ENCODE results near the gene QKI. TPM values are rescaled to one million over a fixed set of nuclear protein-coding genes. Genes with fewer than 3 reads are reported as not detected.

Gene QKI
- total RNA-seq, 4 donors from 2014 or later: 126 to 199 (median 142) TPM

DNA sequence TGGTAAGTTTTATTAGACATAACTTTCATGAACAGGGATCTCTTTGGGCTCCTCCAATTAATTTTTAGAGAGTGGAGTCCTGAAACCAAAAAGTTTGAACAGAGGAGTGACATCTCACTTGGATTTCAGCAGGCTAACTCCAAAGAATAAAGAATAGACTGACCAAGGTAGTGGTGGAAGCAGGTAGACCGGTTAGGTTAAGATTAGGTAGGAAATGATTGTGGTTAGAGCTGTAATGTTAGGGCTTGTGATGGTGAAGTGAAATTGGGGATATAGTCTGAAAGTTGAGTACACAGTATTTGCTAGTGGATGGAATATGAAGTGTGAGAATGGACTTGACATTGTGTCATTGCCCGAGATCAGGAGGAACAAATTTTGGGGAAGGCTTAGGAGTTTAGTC lies 27.8 kb downstream of the QKI start:
- no peak for DNase-seq (ENCODE audit: low spot score in 2 of 2)
- intact Hi-C loops (cut with DNase I; ENCODE audit: low total_unique reads): no loop called here
- no peak for TF ChIP-seq POLR2A (IDR thresholded peaks at IDR 0.05)
- TF ChIP-seq CTCF (IDR thresholded peaks at IDR 0.05): no peak
- H3K4me3 ChIP-seq (ENCODE audit: low read depth, poor library complexity, severe bottlenecking): no peak overlapping the region
- WGBS, 2 donors: 77 to 80% methylated on average over 2 of the region's 2 CpGs

DNA sequence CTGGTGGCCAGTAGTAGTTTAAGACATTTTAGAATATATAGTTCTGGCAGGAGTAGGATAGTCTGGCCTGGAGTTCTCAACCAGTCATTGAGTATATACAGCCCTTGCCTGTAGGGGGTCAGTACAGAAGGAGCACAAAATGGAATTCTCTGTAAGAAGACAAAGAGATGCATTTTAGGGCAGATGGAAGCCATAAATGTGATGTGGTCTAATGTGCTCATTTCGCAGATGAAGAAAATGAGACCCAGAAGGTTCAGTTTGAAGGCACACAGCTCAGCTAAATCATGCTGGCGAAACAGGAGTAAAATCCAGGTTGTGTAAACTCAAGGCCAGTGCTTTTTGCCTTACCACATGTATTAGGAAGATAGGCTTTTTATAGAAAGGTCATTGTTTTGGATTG lies 29.6 kb downstream of the QKI start:
- TF ChIP-seq POLR2A (IDR thresholded peaks at IDR 0.05) (no peak), CTCF (IDR thresholded peaks at IDR 0.05) (no peak)
- no peak for DNase-seq (ENCODE audit: low spot score in 2 of 2)
- no peak overlapping the region for H3K4me3 ChIP-seq (ENCODE audit: low read depth, poor library complexity, severe bottlenecking)
- WGBS, 2 donors: 88 to 91% methylated on average over 2 of the region's 2 CpGs
- intact Hi-C loops (cut with DNase I; ENCODE audit: low total_unique reads): no loop called here

DNA sequence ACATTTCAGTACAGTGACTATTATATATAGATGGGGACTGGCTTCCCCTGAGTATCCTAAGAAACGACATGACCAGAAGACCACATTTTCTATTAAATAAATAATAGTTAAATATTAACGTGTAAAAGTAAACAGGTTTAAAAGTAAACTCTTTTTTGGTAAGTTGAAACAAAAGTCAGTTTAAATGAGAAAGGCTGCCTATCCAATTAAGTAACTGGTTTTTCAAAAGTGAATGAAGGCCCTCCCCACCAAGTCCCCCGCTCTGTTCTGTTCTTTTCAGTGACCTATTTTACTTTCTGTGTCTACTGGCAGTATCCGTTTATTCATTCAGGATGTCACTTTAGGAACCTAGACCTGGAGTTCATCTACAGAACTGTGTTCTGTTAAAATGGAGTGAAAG lies 32.0 kb downstream of the QKI start:
- no peak for DNase-seq (ENCODE audit: low spot score in 2 of 2)
- TF ChIP-seq POLR2A (IDR thresholded peaks at IDR 0.05) (no peak), CTCF (IDR thresholded peaks at IDR 0.05) (no peak)
- 75 to 80% methylated on average over 4 of the region's 4 CpGs for WGBS, 2 donors
- intact Hi-C loops (cut with DNase I; ENCODE audit: low total_unique reads): no loop called here
- H3K4me3 ChIP-seq (ENCODE audit: low read depth, poor library complexity, severe bottlenecking): no peak overlapping the region

- no peak overlapping the region for H3K4me3 ChIP-seq (ENCODE audit: low read depth, poor library complexity, severe bottlenecking)
- DNase-seq (ENCODE audit: low spot score in 2 of 2): no peak
- WGBS, 2 donors: 17 to 23% methylated on average over 1 of the region's 1 CpG
- TF ChIP-seq CTCF (IDR thresholded peaks at IDR 0.05) (no peak), POLR2A (IDR thresholded peaks at IDR 0.05) (no peak)
- intact Hi-C loops (cut with DNase I; ENCODE audit: low total_unique reads): no loop called here
These were observed 34.6 kb downstream of the QKI start for GRCh38 chr6:163449076-163449475.

DNA sequence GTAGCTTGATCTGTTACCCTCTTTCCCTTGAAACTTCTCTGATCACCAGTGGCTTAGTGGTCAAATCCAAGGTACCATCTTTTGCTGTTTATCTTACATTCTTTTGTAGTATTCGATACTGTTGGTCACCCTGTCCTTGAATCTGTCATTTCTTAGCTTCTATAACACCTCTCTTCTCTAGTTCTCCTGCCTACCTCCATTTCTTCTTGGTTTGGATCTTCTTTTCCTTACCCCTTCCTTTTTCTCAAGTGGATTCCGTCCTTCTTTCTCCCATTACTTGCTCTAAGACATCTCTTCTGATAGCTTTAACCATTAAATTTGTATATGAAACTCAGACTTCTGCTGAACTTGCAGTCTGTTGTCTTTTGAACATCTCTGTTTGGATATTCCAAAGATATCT lies 39.9 kb downstream of the QKI start:
- 94 to 96% methylated on average over 2 of the region's 2 CpGs for WGBS, 2 donors
- intact Hi-C loops (cut with DNase I; ENCODE audit: low total_unique reads): no loop called here
- H3K4me3 ChIP-seq (ENCODE audit: low read depth, poor library complexity, severe bottlenecking): no peak overlapping the region
- TF ChIP-seq CTCF (IDR thresholded peaks at IDR 0.05) (no peak), POLR2A (IDR thresholded peaks at IDR 0.05) (no peak)
- DNase-seq (ENCODE audit: low spot score in 2 of 2): no peak

- intact Hi-C loops (cut with DNase I; ENCODE audit: low total_unique reads): no loop called here
- no peak overlapping the region for H3K4me3 ChIP-seq (ENCODE audit: low read depth, poor library complexity, severe bottlenecking)
- no peak for TF ChIP-seq POLR2A (IDR thresholded peaks at IDR 0.05)
- no peak for TF ChIP-seq CTCF (IDR thresholded peaks at IDR 0.05)
- DNase-seq (ENCODE audit: low spot score in 2 of 2): no peak
These were observed 41.0 kb downstream of the QKI start for GRCh38 chr6:163455552-163455951.

All from lower leg skin (tissue), 4 donors.